ENCODE results near the gene MTHFD1.

MTHFD1 gene

GRCh38 chr14:64447876-64448670 is 59.9 kb downstream of the MTHFD1 start:
- no peak for DNase-seq (ENCODE audit: low read depth in 2 of 2)

DNA sequence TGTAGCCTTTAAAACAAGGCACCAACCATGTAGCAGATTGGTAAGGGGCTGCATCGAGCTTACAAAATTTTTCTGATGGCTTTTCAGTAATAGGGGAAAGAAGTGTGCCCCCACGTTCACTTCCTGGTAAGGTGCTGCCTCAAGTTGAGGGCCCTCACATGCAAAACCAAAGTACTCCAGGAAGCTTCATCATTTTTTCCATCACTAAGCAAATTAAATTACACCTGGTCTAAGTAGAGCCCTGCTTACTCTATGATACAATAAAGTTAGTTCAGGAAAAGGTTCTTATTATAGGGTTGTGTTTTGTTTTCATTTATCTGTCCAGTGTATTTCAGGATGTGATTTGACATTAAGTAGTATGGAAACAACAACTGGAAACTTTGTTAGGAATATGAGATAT is 62.1 kb downstream of the MTHFD1 start:
- no peak for DNase-seq (ENCODE audit: low read depth in 2 of 2)

- no peak for DNase-seq (ENCODE audit: low read depth in 2 of 2)
Measured at GRCh38 chr14:64454671-64455070, 66.5 kb downstream of the MTHFD1 start.

DNA sequence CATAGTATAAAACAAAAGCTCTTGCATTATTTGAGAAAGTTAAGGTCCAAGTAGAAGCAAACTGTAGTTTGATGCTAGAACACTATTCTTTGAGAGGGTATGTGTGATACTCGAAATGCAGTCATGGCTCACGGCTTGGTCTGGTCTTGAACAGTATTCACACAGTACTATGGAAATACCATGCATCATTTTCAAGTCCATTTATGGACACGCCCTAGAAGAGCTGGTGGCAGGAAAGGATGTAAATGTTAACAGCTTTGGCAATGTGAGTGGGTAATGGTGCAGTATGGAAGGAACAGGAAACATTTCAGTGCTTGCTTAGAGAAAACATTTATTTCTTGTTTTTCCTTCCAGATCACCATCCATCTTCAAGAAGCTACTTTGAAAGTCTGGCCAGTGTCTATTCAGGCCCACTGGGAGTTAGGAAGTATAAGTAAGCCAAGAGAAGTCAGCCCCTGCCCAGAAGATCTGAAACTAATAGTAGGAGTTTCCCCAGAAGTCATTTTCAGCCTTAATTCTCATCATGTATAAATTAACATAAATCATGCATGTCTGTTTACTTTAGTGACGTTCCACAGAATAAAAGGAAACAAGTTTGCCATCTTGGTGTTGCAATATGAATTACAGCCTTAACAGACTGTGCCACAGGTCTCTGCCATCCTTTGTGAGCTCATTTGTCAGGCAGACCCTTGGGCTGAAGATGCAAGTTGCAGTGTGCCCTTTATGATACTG is 71.4 kb downstream of the MTHFD1 start:
- no peak for DNase-seq (ENCODE audit: low read depth in 2 of 2)

GRCh38 chr14:64461221-64461620 is 73.1 kb downstream of the MTHFD1 start:
- DNase-seq (ENCODE audit: low read depth in 2 of 2), result no peak

- DNase-seq (ENCODE audit: low read depth in 2 of 2), result no peak
Measured at GRCh38 chr14:64463195-64463594, 75.0 kb downstream of the MTHFD1 start.

DNA sequence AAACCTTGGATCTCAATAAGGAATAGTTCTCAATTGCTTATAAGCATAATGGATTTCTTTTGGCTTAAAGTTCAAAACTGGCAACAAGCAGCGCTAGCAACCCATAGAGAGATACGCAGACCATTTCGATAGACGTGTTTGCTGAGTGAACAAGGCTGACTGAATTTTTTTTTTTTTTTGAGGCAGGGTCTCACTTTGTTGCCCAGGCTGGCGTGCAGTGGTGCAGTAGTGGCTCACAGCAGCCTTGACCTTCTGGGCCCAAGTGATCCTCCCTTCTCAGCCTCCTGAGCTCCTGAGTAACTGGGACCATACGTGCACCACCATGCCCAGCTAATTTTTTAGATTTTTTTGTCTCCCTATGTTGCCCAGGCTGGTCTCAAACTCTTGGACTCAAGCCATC is 75.7 kb downstream of the MTHFD1 start:
- no peak for DNase-seq (ENCODE audit: low read depth in 2 of 2)

- no peak for DNase-seq (ENCODE audit: low read depth in 2 of 2)
Measured at GRCh38 chr14:64464651-64465050, 76.5 kb downstream of the MTHFD1 start.

DNA sequence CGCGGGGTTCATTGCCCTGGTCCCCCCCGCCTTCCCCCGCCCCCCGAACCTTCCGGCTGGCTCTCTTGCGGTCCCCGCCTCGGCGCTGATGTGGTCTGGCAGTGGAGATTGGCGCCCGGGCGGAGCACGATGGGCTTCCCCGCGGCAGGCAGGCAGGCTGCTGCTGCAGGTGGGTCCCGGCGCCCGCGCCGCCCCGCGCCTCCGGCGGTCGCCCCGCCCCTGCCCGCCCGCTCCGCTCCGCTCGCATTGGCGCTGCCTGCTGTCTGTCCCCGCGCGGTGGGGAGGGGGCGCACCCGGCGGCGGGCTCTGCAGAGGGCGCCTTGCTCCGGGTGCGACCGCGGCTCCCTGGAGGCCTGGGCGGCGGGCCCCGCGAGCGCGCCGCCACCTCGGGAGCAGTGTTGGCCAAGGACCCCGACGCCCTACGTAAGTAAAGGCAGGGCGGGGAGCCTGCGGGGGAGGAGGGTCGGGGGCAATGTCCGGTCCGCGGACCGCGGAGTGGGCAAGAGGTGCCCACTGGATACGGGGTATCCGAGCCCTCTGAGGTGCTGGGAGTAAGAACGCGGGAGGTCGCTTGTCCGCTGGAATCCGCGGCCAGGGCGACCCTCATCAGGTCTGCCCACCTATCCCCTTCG is 77.2 kb downstream of the MTHFD1 start, which contains the start of gene AKAP5:
TSS of gene AKAP5 (plus strand) at position 309 of the 632 bp plus-strand sequence. CDS start 2,896 bp downstream, outside the sequence.
- DNase-seq (ENCODE audit: low read depth in 2 of 2), result peak; percentile 33 to 43

- no peak for DNase-seq (ENCODE audit: low read depth in 2 of 2)
Measured at GRCh38 chr14:64465831-64466554, 77.8 kb downstream of the MTHFD1 start.

GRCh38 chr14:64467101-64467500 is 78.9 kb downstream of the MTHFD1 start:
- no peak for DNase-seq (ENCODE audit: low read depth in 2 of 2)

DNA sequence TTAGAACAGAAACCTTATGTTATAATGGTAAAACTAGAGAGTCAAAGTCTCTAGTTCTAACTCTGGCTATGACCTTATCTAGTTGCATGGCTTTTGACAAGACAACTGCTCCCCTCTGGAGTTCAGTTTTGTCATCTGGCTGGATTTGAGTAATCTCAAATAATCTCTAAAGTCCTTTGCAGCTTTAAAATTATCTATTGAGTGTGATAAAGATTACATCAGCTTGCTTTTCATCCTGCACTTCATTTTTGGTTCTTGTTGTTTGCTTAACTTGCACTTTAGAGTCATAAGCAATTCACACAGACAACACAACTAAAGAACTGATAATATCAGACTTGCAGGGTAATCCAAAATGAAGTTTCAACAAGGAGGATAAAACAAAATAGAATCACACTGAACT is 79.4 kb downstream of the MTHFD1 start:
- DNase-seq (ENCODE audit: low read depth in 2 of 2), result no peak

GRCh38 chr14:64468451-64468850 is 80.3 kb downstream of the MTHFD1 start:
- no peak for DNase-seq (ENCODE audit: low read depth in 2 of 2)

- no peak for DNase-seq (ENCODE audit: low read depth in 2 of 2)
Measured at GRCh38 chr14:64474041-64474440, 85.9 kb downstream of the MTHFD1 start.

GRCh38 chr14:64474698-64475097 is 86.5 kb downstream of the MTHFD1 start:
- no peak for DNase-seq (ENCODE audit: low read depth in 2 of 2)

DNA sequence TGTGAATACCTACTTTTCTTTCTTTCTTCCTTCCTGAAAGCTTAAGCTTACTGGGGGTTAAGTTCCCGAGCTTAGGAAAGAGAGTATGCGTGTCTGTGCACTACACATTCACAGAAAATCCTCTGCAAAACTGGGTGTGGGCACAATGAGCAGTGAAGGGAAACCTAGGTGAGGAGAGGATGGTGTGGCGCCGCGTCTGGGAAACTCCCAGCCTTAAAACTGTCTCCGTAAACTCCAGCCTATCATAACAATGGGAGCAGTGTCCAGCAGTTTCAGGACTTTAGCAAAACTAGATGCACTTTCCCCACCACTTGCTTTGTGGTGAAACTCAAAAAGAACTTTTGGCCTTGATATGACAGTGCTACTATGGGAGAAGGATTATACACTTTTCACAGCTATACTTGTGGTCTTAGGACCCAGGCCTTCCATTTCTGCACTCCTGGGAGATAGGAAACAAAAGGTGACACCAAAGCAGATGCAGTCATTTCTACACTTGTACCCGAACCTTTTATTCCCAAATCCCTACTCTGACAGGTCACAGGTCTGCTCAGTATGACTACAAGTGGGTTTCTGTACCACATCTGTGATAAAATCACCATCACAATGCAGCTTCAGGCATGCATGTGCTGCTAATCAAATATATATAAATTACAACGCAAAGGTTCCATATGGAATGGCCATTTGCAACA is 87.6 kb downstream of the MTHFD1 start:
- no peak for DNase-seq (ENCODE audit: low read depth in 2 of 2)

DNA sequence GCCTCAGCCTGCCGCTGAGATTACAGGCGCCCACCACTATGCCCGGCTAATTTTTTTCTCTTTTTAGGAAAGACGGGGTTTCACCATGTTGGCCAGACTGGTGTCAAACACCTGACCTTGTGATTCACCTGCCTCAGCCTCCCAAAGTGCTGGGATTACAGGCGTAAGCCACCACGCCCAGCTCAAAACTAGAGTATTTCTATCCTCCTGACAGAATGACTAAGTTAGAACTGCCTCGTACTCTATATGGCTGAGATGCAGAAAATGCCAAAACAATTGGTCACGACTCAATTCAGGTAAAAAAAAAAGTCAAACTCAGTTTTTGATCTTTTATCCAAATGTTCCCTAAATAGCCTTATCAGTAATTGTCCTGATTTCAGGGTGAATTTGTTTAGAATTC is 88.3 kb downstream of the MTHFD1 start:
- DNase-seq (ENCODE audit: low read depth in 2 of 2), result no peak

DNA sequence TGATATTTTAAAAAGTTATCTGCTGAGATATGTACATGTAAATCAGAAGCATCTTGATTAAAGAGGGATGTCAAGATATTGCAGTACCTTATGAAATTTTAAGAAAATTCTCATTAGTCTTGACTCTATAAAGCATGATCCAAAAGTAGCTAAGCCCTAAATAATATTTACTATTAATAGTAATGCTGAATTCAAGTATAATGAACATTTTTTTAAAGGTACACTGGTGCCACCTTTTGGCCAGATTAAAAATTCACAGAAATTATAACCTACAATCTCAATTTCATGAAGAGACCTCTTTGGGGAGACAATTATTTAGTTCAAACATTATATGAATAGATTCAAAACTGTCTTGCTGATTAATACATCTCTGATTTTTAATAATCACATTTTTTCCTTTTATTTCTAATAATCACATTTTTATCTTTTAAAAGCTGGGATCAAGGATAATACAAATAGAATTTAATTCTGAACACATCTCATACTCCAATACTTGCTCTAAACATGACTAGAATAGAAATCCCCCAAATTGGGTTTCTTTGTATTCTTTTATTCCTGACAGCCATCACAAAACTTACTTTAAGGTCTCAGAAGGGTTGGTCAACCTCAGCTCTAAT is 90.6 kb downstream of the MTHFD1 start:
- DNase-seq (ENCODE audit: low read depth in 2 of 2), result no peak

- DNase-seq (ENCODE audit: low read depth in 2 of 2), result no peak
Measured at GRCh38 chr14:64488590-64489099, 100.5 kb downstream of the MTHFD1 start.

DNA sequence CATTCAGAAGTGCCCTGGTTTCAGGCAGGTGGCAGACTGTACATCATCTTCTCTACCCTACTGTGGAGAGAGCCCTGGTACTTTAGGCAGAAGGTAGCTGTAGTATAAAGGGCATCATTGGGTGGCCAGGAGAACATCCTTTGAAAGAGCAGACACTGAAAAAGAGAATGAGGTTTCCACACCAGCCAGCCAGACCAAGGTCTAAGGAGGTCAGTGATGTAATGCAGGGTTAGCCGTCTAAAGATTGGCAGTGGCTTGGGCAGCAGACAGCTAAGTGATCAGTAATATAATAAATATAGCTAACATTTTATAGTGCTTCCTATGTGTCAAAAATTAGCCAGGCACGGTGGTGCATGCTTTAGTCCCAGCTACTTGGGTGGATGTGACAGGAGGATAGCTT is 103.5 kb downstream of the MTHFD1 start:
- DNase-seq (ENCODE audit: low read depth in 2 of 2), result no peak

DNA sequence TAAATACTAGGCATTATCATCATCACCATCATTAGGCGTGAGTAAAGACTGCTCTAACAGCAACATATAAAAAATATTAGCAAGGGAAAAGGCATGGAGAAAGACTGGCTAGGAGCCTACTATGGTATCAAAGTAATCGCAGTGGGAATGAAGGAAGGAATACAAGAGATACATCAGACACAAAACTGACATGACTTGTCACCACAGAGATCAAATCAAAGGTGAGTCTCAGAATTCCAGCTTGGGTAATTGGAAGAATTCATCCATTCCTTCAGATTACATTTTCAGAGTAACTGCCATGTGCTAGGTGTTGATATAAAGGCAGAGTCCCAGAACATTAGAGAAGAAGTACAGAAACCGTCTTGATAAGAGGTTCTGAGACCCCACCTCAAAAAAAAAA is 105.3 kb downstream of the MTHFD1 start:
- no peak for DNase-seq (ENCODE audit: low read depth in 2 of 2)

Measured in activated CD4-positive, alpha-beta T cell treated with anti-CD3 and anti-CD28 coated beads for 24 hours (primary cell).